HepG2 (cell line): ENCODE measurements around the gene RUSF1. TPM values are rescaled to one million over a fixed set of nuclear protein-coding genes. Genes with fewer than 3 reads are reported as not detected.

ENCODE experiments used
- DNMT3B ChIP-seq: conservative IDR thresholded peaks from 2 replicates; pipeline ENCODE4 v1.6.1; 2016; ENCODE audit warnings: missing biosample characterization, control low read depth
- ELF4 ChIP-seq: sonication (generic); formaldehyde crosslinking; IDR thresholded peaks from 2 replicates; pipeline ENCODE4 v1.5.0; 2020; ENCODE audit warnings: missing genetic modification reagents, mild to moderate bottlenecking, moderate library complexity, borderline replicate concordance
- GABPA ChIP-seq, 2 experiments: IDR thresholded peaks; 2 replicates each; pipeline ENCODE4 v1.6.1; 2011 to 2016; ENCODE audit warnings: low read depth in 2 of 2, low read length in 1 of 2, missing biosample characterization in 1 of 2, missing genetic modification characterization in 1 of 2
- HNRNPH1 ChIP-seq: fragments of 200-400 bp; formaldehyde crosslinking; optimal IDR thresholded peaks from 2 replicates; pipeline ENCODE3; 2017; ENCODE audit warnings: mild to moderate bottlenecking, low read depth, low read length
- KAT7 ChIP-seq: IDR thresholded peaks from 2 replicates; pipeline ENCODE4 v1.6.1; 2018; ENCODE audit warnings: borderline replicate concordance, missing compliant biosample characterization
- KDM4B ChIP-seq: sonication (generic); formaldehyde crosslinking; IDR thresholded peaks from 2 replicates; pipeline ENCODE4 v1.4.0; 2020; ENCODE audit warnings: missing genetic modification reagents
- PRPF4 ChIP-seq: fragments of 200-400 bp; formaldehyde crosslinking; IDR thresholded peaks from 2 replicates; pipeline ENCODE4 v1.6.1; 2016; ENCODE audit warnings: low read length, low read depth; ENCODE audit not compliant: poor library complexity, severe bottlenecking
- TBX2 ChIP-seq: sonication (generic); formaldehyde crosslinking; IDR thresholded peaks from 2 replicates; pipeline ENCODE4 v1.5.0; 2020; ENCODE audit warnings: missing genetic modification reagents, mild to moderate bottlenecking, borderline replicate concordance
- ZNF17 ChIP-seq: sonication (generic); formaldehyde crosslinking; IDR thresholded peaks from 2 replicates; pipeline ENCODE4 v1.5.0; 2020; ENCODE audit warnings: mild to moderate bottlenecking, missing genetic modification reagents
- ZNF253 ChIP-seq: sonication (generic); formaldehyde crosslinking; IDR thresholded peaks from 2 replicates; pipeline ENCODE4 v1.8.0; 2022; ENCODE audit warnings: mild to moderate bottlenecking, missing genetic modification reagents, borderline replicate concordance
- ZNF562 ChIP-seq: sonication (generic); formaldehyde crosslinking; IDR thresholded peaks from 2 replicates; pipeline ENCODE4 v1.8.0; 2022; ENCODE audit warnings: missing genetic modification reagents, borderline replicate concordance
- ZNF773 ChIP-seq: sonication (generic); formaldehyde crosslinking; IDR thresholded peaks from 2 replicates; pipeline ENCODE4 v1.4.0; 2020; ENCODE audit warnings: missing genetic modification reagents, borderline replicate concordance
- ZNF790 ChIP-seq: sonication (generic); formaldehyde crosslinking; IDR thresholded peaks from 2 replicates; pipeline ENCODE4 v1.8.0; 2022; ENCODE audit warnings: missing genetic modification reagents, mild to moderate bottlenecking, borderline replicate concordance
- polyA plus RNA-seq, 8 experiments: library from polyadenylated mRNA; depleted of rRNA in 3 of 8; stranded (reverse) in 7 of 8; unstranded in 1 of 8; fragments of >200 nt; fragmentation: Illumina TruSeq in 4 of 8; extraction: Trizol in 4 of 8; gene quantifications; 2 replicates each; pipeline versions ENCODE4 v1.2.1 to v1.2.3, GENCODE V29; 2011 to 2016; ENCODE audit warnings: low read depth in 4 of 8, missing spikeins in 1 of 8, mixed read lengths in 1 of 8; ENCODE audit not compliant: insufficient read depth in 1 of 8
- total RNA-seq, 5 experiments: library from RNA; depleted of rRNA; stranded (reverse); fragments of >200 nt; fragmentation: Illumina TruSeq; extraction: Trizol; gene quantifications; 2 replicates each; pipeline ENCODE4 v1.2.3, GENCODE V29; 2016; ENCODE audit warnings: low read depth in 1 of 5
- TF ChIP-seq, protein P1 (sequence below): sonication (generic); formaldehyde crosslinking; IDR thresholded peaks from 2 replicates; pipeline ENCODE4 v1.8.0; 2022; ENCODE audit warnings: missing genetic modification reagents, low read depth, mild to moderate bottlenecking, borderline replicate concordance
- TF ChIP-seq, protein P2 (sequence below): sonication (generic); formaldehyde crosslinking; IDR thresholded peaks from 2 replicates; pipeline ENCODE4 v1.4.0; 2020; ENCODE audit warnings: missing genetic modification reagents
- TF ChIP-seq, protein P3 (sequence below): sonication (generic); formaldehyde crosslinking; IDR thresholded peaks from one replicate; pipeline ENCODE4 v1.5.1; 2020; ENCODE audit warnings: mild to moderate bottlenecking, missing genetic modification reagents; ENCODE audit errors: not compliant biosample characterization
- TF ChIP-seq, protein P4 (sequence below): sonication (generic); formaldehyde crosslinking; IDR thresholded peaks from 2 replicates; pipeline ENCODE4 v1.4.0; 2020; ENCODE audit warnings: missing genetic modification reagents

The RUSF1 gene
- total and polyA plus RNA-seq, 2 of the 13 experiments (the other 11 are each of a cell fraction or from before 2014, with no cell fraction given) = 40.8 to 50.2 TPM

DNA sequence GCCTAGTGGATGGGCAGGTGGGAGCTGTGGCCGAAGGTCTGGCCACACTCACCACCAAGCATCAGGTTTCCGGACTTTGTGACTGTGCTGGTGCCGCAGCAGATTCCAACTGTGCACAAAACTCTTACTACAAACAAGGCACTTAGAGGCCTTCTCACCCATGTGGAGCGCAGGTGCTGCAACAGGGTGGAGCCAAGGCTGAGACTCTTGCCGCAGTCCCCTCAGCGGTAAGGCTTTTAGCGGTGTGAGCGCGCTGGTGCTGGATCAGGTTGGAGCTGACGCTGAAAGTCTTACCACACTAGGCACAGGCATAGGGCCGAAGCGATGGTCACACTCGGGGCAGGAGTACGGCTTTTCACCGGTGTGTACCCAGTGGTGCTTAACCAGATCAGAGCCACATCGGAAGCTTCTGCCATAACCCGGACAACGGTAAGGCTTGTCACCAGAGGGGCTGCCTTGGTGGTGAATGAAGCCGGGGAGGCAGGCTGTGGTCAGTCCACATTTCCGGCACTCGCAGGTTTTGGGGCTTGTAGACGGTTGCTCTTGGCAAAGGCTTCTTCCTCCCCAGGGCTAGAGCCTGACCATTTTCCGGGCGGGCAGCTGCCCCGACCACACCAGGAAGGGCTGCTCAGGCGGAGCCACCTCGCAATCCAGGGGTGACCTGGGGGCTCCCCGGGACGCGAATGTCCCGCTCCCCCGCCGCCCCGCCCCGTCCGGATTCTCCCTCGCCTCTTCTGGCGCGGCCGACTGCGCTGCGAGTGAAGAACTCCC is 49.9 kb downstream of the RUSF1 start (continued):
- TF ChIP-seq, protein P1, sequence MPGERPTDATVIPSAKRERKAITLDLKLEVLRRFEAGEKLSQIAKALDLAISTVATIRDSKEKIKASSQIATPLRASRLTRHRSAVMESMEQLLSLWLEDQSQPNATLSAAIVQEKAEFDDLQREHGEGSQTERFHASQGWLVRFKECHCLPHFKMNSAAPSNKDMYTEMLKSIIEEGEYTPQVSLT (CRISPR knock-in tag) = no peak
- TF ChIP-seq ZNF562 (CRISPR knock-in tag) (no peak), DNMT3B (CRISPR knock-in tag) (peak; percentile 97), ZNF790 (peak; percentile 7; the same call in 1 of the 2 replicates), ZNF17 (CRISPR knock-in tag) (no peak), KAT7 (CRISPR knock-in tag) (peak; percentile 94), HNRNPH1 (no peak), GABPA (IDR thresholded peaks at IDR 0.05; ENCODE audit: low read depth, low read length) (no peak), GABPA (CRISPR knock-in tag; IDR thresholded peaks at IDR 0.05; ENCODE audit: low read depth) (peak; percentile 67), KDM4B (CRISPR knock-in tag) (peak; percentile 56; the same call in 1 of the 2 replicates), ELF4 (peak; percentile 82; the same call in 1 of the 2 replicates), ZNF253 (CRISPR knock-in tag) (peak; percentile 49; the same call in 1 of the 2 replicates), ZNF773 (peak; percentile 88), PRPF4 (no peak), TBX2 (CRISPR knock-in tag) (peak; percentile 98)
- TF ChIP-seq, protein P2, sequence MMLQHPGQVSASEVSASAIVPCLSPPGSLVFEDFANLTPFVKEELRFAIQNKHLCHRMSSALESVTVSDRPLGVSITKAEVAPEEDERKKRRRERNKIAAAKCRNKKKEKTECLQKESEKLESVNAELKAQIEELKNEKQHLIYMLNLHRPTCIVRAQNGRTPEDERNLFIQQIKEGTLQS (CRISPR knock-in tag) = peak; percentile 45; the same call in 1 of the 2 replicates
- TF ChIP-seq, protein P3, sequence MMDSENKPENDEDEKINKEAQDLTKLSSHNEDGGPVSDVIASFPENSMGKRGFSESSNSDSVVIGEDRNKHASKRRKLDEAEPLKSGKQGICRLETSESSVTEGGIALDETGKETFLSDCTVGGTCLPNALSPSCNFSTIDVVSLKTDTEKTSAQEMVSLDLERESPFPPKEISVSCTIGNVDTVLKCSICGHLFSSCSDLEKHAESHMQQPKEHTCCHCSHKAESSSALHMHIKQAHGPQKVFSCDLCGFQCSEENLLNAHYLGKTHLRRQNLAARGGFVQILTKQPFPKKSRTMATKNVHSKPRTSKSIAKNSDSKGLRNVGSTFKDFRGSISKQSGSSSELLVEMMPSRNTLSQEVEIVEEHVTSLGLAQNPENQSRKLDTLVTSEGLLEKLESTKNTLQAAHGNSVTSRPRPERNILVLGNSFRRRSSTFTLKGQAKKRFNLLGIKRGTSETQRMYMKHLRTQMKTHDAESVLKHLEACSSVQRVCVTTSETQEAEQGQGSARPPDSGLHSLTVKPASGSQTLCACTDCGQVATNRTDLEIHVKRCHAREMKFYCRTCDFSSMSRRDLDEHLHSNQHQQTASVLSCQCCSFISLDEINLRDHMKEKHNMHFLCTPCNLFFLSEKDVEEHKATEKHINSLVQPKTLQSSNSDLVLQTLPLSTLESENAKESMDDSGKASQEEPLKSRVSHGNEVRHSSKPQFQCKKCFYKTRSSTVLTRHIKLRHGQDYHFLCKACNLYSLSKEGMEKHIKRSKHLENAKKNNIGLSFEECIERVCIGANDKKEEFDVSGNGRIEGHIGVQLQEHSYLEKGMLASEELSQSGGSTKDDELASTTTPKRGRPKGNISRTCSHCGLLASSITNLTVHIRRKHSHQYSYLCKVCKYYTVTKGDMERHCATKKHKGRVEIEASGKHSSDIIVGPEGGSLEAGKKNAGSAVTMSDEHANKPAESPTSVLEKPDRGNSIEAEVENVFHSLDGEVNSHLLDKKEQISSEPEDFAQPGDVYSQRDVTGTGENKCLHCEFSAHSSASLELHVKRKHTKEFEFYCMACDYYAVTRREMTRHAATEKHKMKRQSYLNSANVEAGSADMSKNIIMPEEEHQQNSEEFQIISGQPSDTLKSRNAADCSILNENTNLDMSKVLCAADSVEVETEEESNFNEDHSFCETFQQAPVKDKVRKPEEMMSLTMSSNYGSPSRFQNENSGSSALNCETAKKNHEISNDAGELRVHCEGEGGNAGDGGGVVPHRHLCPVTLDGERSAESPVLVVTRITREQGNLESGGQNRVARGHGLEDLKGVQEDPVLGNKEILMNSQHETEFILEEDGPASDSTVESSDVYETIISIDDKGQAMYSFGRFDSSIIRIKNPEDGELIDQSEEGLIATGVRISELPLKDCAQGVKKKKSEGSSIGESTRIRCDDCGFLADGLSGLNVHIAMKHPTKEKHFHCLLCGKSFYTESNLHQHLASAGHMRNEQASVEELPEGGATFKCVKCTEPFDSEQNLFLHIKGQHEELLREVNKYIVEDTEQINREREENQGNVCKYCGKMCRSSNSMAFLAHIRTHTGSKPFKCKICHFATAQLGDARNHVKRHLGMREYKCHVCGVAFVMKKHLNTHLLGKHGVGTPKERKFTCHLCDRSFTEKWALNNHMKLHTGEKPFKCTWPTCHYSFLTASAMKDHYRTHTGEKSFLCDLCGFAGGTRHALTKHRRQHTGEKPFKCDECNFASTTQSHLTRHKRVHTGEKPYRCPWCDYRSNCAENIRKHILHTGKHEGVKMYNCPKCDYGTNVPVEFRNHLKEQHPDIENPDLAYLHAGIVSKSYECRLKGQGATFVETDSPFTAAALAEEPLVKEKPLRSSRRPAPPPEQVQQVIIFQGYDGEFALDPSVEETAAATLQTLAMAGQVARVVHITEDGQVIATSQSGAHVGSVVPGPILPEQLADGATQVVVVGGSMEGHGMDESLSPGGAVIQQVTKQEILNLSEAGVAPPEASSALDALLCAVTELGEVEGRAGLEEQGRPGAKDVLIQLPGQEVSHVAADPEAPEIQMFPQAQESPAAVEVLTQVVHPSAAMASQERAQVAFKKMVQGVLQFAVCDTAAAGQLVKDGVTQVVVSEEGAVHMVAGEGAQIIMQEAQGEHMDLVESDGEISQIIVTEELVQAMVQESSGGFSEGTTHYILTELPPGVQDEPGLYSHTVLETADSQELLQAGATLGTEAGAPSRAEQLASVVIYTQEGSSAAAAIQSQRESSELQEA (CRISPR knock-in tag) = peak; percentile 85
- TF ChIP-seq, protein P4, sequence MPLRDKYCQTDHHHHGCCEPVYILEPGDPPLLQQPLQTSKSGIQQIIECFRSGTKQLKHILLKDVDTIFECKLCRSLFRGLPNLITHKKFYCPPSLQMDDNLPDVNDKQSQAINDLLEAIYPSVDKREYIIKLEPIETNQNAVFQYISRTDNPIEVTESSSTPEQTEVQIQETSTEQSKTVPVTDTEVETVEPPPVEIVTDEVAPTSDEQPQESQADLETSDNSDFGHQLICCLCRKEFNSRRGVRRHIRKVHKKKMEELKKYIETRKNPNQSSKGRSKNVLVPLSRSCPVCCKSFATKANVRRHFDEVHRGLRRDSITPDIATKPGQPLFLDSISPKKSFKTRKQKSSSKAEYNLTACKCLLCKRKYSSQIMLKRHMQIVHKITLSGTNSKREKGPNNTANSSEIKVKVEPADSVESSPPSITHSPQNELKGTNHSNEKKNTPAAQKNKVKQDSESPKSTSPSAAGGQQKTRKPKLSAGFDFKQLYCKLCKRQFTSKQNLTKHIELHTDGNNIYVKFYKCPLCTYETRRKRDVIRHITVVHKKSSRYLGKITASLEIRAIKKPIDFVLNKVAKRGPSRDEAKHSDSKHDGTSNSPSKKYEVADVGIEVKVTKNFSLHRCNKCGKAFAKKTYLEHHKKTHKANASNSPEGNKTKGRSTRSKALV (CRISPR knock-in tag) = peak; percentile 88
